Liver (tissue), 3 donors: ENCODE measurements around the gene KAZN.

Experiments
- EGR1 ChIP-seq, 2 donors: IDR thresholded peaks; 2 replicates each; pipeline ENCODE4 v1.6.1; 2016 to 2018; ENCODE audit warnings: antibody characterized with exemption in 2 of 2, low read depth in 2 of 2
- FOXA1 ChIP-seq: IDR thresholded peaks from 2 replicates; pipeline ENCODE4 v1.6.1; 2016; ENCODE audit warnings: antibody characterized with exemption
- HNF4G ChIP-seq: IDR thresholded peaks from 2 replicates; pipeline ENCODE4 v1.6.1; 2016; ENCODE audit warnings: antibody characterized with exemption
- JUND ChIP-seq, 2 donors: IDR thresholded peaks; 2 replicates each; pipeline ENCODE4 v1.6.1; 2016; ENCODE audit warnings: antibody characterized with exemption in 2 of 2
- RAD21 ChIP-seq, 2 donors: IDR thresholded peaks; 2 replicates each; pipeline ENCODE4 v1.6.1; 2016; ENCODE audit warnings: antibody characterized with exemption in 2 of 2, mild to moderate bottlenecking in 2 of 2
- RXRA ChIP-seq, 2 donors: IDR thresholded peaks; 2 replicates each; pipeline ENCODE4 v1.6.1; 2017 to 2018; ENCODE audit warnings: antibody characterized with exemption in 2 of 2, mild to moderate bottlenecking in 1 of 2
- SP1 ChIP-seq: IDR thresholded peaks from 2 replicates; pipeline ENCODE4 v1.6.1; 2018; ENCODE audit warnings: antibody characterized with exemption, mild to moderate bottlenecking
- TAF1 ChIP-seq: conservative IDR thresholded peaks from 2 replicates; pipeline ENCODE4 v1.6.1; 2016; ENCODE audit warnings: antibody characterized with exemption, mild to moderate bottlenecking
- YY1 ChIP-seq: IDR thresholded peaks from 2 replicates; pipeline ENCODE4 v1.6.1; 2016; ENCODE audit warnings: antibody characterized with exemption, mild to moderate bottlenecking
- TF ChIP-seq, protein P1 (sequence below): fragments of 150-350 bp; IDR thresholded peaks from 2 replicates; pipeline ENCODE4 v1.5.1; 2017; ENCODE audit warnings: improper control_type of control experiment, low read depth, low read length; ENCODE audit not compliant: missing input control
- TF ChIP-seq, protein P2 (sequence below): IDR thresholded peaks from 2 replicates; pipeline ENCODE4 v1.6.1; 2016; ENCODE audit warnings: antibody characterized with exemption, mild to moderate bottlenecking
- TF ChIP-seq, protein P3 (sequence below): IDR thresholded peaks from 2 replicates; pipeline ENCODE4 v1.6.1; 2016; ENCODE audit warnings: antibody characterized with exemption
- TF ChIP-seq, protein P4 (sequence below): IDR thresholded peaks from 2 replicates; pipeline ENCODE4 v1.6.1; 2016; ENCODE audit warnings: antibody characterized with exemption
- donor health status: healthy.
- donor health status: healthy.

DNA sequence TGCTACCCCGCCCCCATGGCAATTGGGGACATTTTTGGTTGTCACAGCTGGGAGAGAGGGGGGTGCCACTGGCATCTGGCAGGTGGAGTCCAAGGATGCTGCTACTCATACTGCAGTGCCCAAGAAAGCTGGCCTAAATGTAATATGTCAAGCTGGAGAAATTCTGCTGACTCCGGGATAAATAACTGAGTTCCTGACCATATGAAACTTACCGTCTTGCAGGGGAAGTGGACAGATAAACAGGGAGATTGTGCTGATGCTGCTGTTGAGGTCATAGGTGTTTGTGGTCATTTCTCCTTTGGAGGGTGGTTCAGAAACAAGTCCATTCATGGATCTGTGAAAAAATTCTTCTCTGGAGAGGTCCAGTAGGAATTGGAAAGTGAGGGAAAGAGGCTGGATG lies 54.4 kb downstream of the KAZN start:
- TF ChIP-seq, protein P1, sequence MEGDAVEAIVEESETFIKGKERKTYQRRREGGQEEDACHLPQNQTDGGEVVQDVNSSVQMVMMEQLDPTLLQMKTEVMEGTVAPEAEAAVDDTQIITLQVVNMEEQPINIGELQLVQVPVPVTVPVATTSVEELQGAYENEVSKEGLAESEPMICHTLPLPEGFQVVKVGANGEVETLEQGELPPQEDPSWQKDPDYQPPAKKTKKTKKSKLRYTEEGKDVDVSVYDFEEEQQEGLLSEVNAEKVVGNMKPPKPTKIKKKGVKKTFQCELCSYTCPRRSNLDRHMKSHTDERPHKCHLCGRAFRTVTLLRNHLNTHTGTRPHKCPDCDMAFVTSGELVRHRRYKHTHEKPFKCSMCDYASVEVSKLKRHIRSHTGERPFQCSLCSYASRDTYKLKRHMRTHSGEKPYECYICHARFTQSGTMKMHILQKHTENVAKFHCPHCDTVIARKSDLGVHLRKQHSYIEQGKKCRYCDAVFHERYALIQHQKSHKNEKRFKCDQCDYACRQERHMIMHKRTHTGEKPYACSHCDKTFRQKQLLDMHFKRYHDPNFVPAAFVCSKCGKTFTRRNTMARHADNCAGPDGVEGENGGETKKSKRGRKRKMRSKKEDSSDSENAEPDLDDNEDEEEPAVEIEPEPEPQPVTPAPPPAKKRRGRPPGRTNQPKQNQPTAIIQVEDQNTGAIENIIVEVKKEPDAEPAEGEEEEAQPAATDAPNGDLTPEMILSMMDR, result no peak
- TF ChIP-seq, protein P2, sequence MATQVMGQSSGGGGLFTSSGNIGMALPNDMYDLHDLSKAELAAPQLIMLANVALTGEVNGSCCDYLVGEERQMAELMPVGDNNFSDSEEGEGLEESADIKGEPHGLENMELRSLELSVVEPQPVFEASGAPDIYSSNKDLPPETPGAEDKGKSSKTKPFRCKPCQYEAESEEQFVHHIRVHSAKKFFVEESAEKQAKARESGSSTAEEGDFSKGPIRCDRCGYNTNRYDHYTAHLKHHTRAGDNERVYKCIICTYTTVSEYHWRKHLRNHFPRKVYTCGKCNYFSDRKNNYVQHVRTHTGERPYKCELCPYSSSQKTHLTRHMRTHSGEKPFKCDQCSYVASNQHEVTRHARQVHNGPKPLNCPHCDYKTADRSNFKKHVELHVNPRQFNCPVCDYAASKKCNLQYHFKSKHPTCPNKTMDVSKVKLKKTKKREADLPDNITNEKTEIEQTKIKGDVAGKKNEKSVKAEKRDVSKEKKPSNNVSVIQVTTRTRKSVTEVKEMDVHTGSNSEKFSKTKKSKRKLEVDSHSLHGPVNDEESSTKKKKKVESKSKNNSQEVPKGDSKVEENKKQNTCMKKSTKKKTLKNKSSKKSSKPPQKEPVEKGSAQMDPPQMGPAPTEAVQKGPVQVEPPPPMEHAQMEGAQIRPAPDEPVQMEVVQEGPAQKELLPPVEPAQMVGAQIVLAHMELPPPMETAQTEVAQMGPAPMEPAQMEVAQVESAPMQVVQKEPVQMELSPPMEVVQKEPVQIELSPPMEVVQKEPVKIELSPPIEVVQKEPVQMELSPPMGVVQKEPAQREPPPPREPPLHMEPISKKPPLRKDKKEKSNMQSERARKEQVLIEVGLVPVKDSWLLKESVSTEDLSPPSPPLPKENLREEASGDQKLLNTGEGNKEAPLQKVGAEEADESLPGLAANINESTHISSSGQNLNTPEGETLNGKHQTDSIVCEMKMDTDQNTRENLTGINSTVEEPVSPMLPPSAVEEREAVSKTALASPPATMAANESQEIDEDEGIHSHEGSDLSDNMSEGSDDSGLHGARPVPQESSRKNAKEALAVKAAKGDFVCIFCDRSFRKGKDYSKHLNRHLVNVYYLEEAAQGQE, result no peak
- TF ChIP-seq JUND (IDR thresholded peaks at IDR 0.05) (no peak), RXRA (IDR thresholded peaks at IDR 0.05) (no peak), RAD21 (IDR thresholded peaks at IDR 0.05) (no peak), SP1 (no peak), EGR1 (IDR thresholded peaks at IDR 0.05; ENCODE audit: low read depth in 2 of 2) (no peak), YY1 (no peak), FOXA1 (no peak), TAF1 (no peak), HNF4G (no peak)
- TF ChIP-seq, protein P3, sequence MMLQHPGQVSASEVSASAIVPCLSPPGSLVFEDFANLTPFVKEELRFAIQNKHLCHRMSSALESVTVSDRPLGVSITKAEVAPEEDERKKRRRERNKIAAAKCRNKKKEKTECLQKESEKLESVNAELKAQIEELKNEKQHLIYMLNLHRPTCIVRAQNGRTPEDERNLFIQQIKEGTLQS, result no peak
- TF ChIP-seq, protein P4, sequence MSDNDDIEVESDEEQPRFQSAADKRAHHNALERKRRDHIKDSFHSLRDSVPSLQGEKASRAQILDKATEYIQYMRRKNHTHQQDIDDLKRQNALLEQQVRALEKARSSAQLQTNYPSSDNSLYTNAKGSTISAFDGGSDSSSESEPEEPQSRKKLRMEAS, result no peak
